K562 (cell line): ENCODE data around the gene APEX1. TPM values are rescaled to one million over a fixed set of nuclear protein-coding genes. Genes with fewer than 3 reads are reported as not detected.

Experiments used
- ATAC-seq: fragments of 200-7000 bp; cut with Tn5 transposase; 3 replicates; pipeline ENCODE4 v1.9.1; 2020; ENCODE audit warnings: moderate library complexity
- BruUV-seq: library from RNA; stranded (reverse); fragments of 400-500 nt; replicated peaks from 2 replicates; lab custom pipeline; 2021; lab: Mats Ljungman, UMichigan
- CTCF ChIA-PET: fragments of 300-600 bp; formaldehyde crosslinking; extraction: SDS; loops from one replicate; lab custom pipeline; 2021; ENCODE audit warnings: low intra/inter-chr PET ratio; lab: Yijun Ruan, JAX
- POLR2A ChIA-PET: fragments of 300-600, 350-650 bp; sonication (Branson Sonifier 250); formaldehyde crosslinking; extraction: SDS; loops from one replicate; lab custom pipeline; 2021; ENCODE audit warnings: antibody characterized with exemption, inconsistent platforms; lab: Yijun Ruan, JAX
- DNase-seq, 4 experiments: peaks; one replicate each; pipeline versions ENCODE4 v3.0.0 to v3.0.0-alpha.2; 2011 to 2018; ENCODE audit warnings: low spot score in 3 of 4, mixed read lengths in 3 of 4; ENCODE audit errors: extremely low read depth in 1 of 4
- FAIRE-seq: peaks from 2 replicates; lab custom pipeline; 2011; peaks lifted over from hg19 to GRCh38; lab: Jason Lieb, UNC
- H2AFZ ChIP-seq: 2 replicates; pipeline ENCODE4 v1.6.0; 2011; ENCODE audit warnings: low read depth, low read length, control low read depth, inconsistent platforms
- H3K27ac ChIP-seq: fragments of 200-600 bp; 3 replicates; pipeline ENCODE4 v1.8.0; 2011; ENCODE audit warnings: low read depth, mild to moderate bottlenecking, control low read depth, inconsistent platforms, low read length, moderate library complexity, mixed read lengths; ENCODE audit errors: extremely low read depth
- H3K27me3 ChIP-seq, 2 experiments: fragments of 300-600 bp in 1 of 2; 2 replicates in 1 of 2; 3 replicates in 1 of 2; pipeline versions ENCODE4 v1.6.0 to v1.8.0; 2011; ENCODE audit warnings: inconsistent platforms in 2 of 2, low read length in 2 of 2, mild to moderate bottlenecking in 1 of 2, mixed read lengths in 1 of 2, moderate library complexity in 1 of 2; ENCODE audit not compliant: control insufficient read depth in 2 of 2, insufficient read depth in 2 of 2
- H3K36me3 ChIP-seq: fragments of 300-600 bp; 3 replicates; pipeline ENCODE4 v1.8.0; 2011; ENCODE audit warnings: mild to moderate bottlenecking, low read length, inconsistent platforms; ENCODE audit not compliant: control insufficient read depth, insufficient read depth
- H3K4me1 ChIP-seq, 2 experiments: fragments of 200-600 bp in 1 of 2; replicated peaks in 1 of 2; 2 replicates in 1 of 2; 3 replicates in 1 of 2; pipeline versions ENCODE4 v1.5.1 to v1.8.0; 2011; ENCODE audit warnings: inconsistent platforms in 2 of 2, low read length in 2 of 2, mild to moderate bottlenecking in 1 of 2, mixed read lengths in 1 of 2, moderate library complexity in 1 of 2; ENCODE audit not compliant: control insufficient read depth in 2 of 2, insufficient read depth in 2 of 2
- H3K4me2 ChIP-seq: 2 replicates; pipeline ENCODE4 v1.6.1; 2011; ENCODE audit warnings: low read length, control low read depth, inconsistent platforms, mixed read lengths; ENCODE audit not compliant: insufficient read depth
- H3K4me3 ChIP-seq: fragments of 200-600 bp; sonication (generic), shearing (Covaris generic); 2 replicates; pipeline ENCODE4 v1.5.1; 2016; ENCODE audit warnings: control low read depth, inconsistent platforms
- H3K79me2 ChIP-seq: fragments of 200-600 bp; 3 replicates; pipeline ENCODE4 v1.8.0; 2011; ENCODE audit warnings: low read length, inconsistent platforms; ENCODE audit not compliant: control insufficient read depth, insufficient read depth
- H3K9ac ChIP-seq, 2 experiments: 2 replicates each; pipeline versions ENCODE4 v1.6.0 to v1.6.1; 2011; ENCODE audit warnings: low read depth in 2 of 2, low read length in 2 of 2, control low read depth in 1 of 2, inconsistent platforms in 1 of 2, mild to moderate bottlenecking in 1 of 2, mixed read lengths in 1 of 2; ENCODE audit not compliant: insufficient read depth in 1 of 2
- H3K9me1 ChIP-seq: one replicate; pipeline ENCODE4 v1.6.0; 2011; ENCODE audit warnings: inconsistent platforms, mild to moderate bottlenecking, low read length, moderate library complexity; ENCODE audit not compliant: control insufficient read depth, insufficient read depth
- H3K9me3 ChIP-seq: replicated peaks from 2 replicates; pipeline ENCODE4 v1.5.1; 2011; ENCODE audit warnings: low read depth, low read length, inconsistent platforms; ENCODE audit not compliant: control insufficient read depth, insufficient read depth
- H4K20me1 ChIP-seq: replicated peaks from 2 replicates; pipeline ENCODE4 v1.6.1; 2011; ENCODE audit warnings: low read length, inconsistent platforms, mixed read lengths; ENCODE audit not compliant: control insufficient read depth, insufficient read depth
- CBX5 ChIP-seq: IDR thresholded peaks from 2 replicates; pipeline ENCODE4 v1.6.1; 2014; ENCODE audit warnings: low read depth, borderline replicate concordance
- EGR1 ChIP-seq: fragments of 450-650 bp; conservative IDR thresholded peaks from 2 replicates; pipeline ENCODE4 v1.6.1; 2017; ENCODE audit warnings: mild to moderate bottlenecking
- GTF2A2 ChIP-seq: IDR thresholded peaks from 2 replicates; pipeline ENCODE4 v1.6.1; 2016; ENCODE audit warnings: mild to moderate bottlenecking, missing genetic modification characterization, missing compliant biosample characterization
- LCOR ChIP-seq: sonication (generic); formaldehyde crosslinking; IDR thresholded peaks from 2 replicates; pipeline ENCODE4 v1.8.0; 2022; ENCODE audit warnings: mild to moderate bottlenecking, missing genetic modification reagents
- PRMT5 ChIP-seq: sonication (generic); formaldehyde crosslinking; IDR thresholded peaks from 2 replicates; pipeline ENCODE4 v1.5.0; 2020; ENCODE audit warnings: missing genetic modification reagents
- PURB ChIP-seq: sonication (generic); formaldehyde crosslinking; IDR thresholded peaks from 2 replicates; pipeline ENCODE4 v1.9.0; 2021; ENCODE audit warnings: low read depth, mild to moderate bottlenecking, missing genetic modification reagents
- SIRT6 ChIP-seq: IDR thresholded peaks from one replicate; pipeline ENCODE4 v1.6.1; 2012; ENCODE audit warnings: low read depth, mild to moderate bottlenecking, control low read depth, inconsistent platforms, low read length, moderate library complexity
- THRAP3 ChIP-seq: fragments of 450-650 bp; IDR thresholded peaks from 2 replicates; pipeline ENCODE4 v1.6.1; 2016; ENCODE audit warnings: mild to moderate bottlenecking, inconsistent platforms, borderline replicate concordance
- ZNF121 ChIP-seq: sonication (generic); formaldehyde crosslinking; conservative IDR thresholded peaks from 2 replicates; pipeline ENCODE4 v1.8.0; 2022; ENCODE audit warnings: missing genetic modification reagents
- ZNF717 ChIP-seq: fragments of 250-450 bp; sonication (Bioruptor Pico); IDR thresholded peaks from 2 replicates; pipeline ENCODE4 v1.5.0; 2021
- whole genome bisulfite sequencing: fragments of 100-300 bp; shearing (Covaris generic); methylation state at CpG from one replicate; pipeline ENCODE4 v1.1.6; 2016; ENCODE audit warnings: low coverage, mixed read lengths; ENCODE audit not compliant: insufficient coverage; ENCODE audit errors: missing lambda C conversion rate; 5-methylcytosine and 5-hydroxymethylcytosine counted together
- in situ Hi-C: fragments of 300-500 bp; cut with MboI; formaldehyde crosslinking; loops from 4 replicates; pipeline ENCODE4 v1.15.0; 2018; ENCODE audit warnings: inconsistent platforms, mixed read lengths
- intact Hi-C: fragments of 100-400 bp; cut with micrococcal nuclease; formaldehyde crosslinking; loops from 2 replicates; pipeline ENCODE4 v1.14.2; 2022
- polyA plus RNA-seq, 8 experiments: library from polyadenylated mRNA; depleted of rRNA in 4 of 8; stranded (reverse) in 5 of 8; unstranded in 3 of 8; fragments of >200 nt; fragmentation: Nextera tagmentation in 2 of 8; fragmentation: Illumina TruSeq in 1 of 8; extraction: Ambion mirVana in 2 of 8; extraction: Trizol in 1 of 8; gene quantifications; 2 replicates each; pipeline versions ENCODE4 v1.2.1 to v1.2.3, GENCODE V29; 2011 to 2014; ENCODE audit warnings: inconsistent platforms in 1 of 8, missing spikeins in 1 of 8
- total RNA-seq, 7 experiments: library from RNA; depleted of rRNA in 6 of 7; stranded (reverse); fragments of >200 nt in 6 of 7; fragmentation: Illumina TruSeq in 2 of 7; extraction: Trizol in 2 of 7; gene quantifications; 2 replicates each; pipeline versions ENCODE4 v1.2.1 to v1.2.3, GENCODE V29; 2011 to 2021; ENCODE audit warnings: low replicate concordance in 1 of 7
- TF ChIP-seq, protein P1 (sequence below): sonication (generic); formaldehyde crosslinking; IDR thresholded peaks from 2 replicates; pipeline ENCODE4 v1.5.0; 2020; ENCODE audit warnings: missing genetic modification reagents

APEX1 gene
- total and polyA plus RNA-seq, 9 of the 15 experiments (the other 6 are each of a cell fraction or from before 2014, with no cell fraction given): 50.2 to 274 (median 158) TPM

DNA sequence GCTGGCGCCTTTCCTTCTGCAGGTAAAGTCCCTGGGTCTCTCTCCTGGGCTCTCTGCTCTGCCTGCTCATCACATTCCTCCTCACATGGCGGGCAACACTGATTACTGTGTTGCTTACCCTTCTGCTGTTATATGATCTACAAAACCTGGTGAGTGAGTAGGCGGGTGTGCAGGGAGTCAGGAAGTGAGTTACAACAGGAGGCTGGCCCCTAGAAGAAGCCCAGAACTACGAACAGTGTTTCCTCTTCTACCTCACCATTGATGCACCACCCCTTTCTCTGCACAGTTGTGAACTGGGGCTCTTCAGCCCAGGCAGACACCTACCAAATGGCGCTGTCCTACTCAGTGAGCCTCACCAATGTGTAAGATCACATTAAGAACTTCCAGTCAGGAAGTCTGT is 14.1 kb upstream of the APEX1 start:
- Histone ChIP-seq H3K9me1 (no peaks in the 10 kb centered on the region), H3K9ac (no peak overlapping the region), H4K20me1 (no peaks in the 10 kb centered on the region), H3K4me2 (no peak overlapping the region), H3K4me1 (peaks cover 0 to 6% of the 10 kb centered on the region in 2 experiments; a peak in 3 of 5 replicates), H3K4me3 (no peak overlapping the region), H3K79me2 (no peaks in the 10 kb centered on the region), H3K27ac (no peak overlapping the region), H2AFZ (no peak overlapping the region), H3K36me3 (peaks cover 5% of the 10 kb centered on the region; the same call in 1 of the 3 replicates), H3K9me3 (no peaks in the 10 kb centered on the region), H3K27me3 (no peaks in the 10 kb centered on the region)
- POLR2A ChIA-PET: interaction anchor here (1.3 to 2.1 kb wide), 3 partner anchors 10 to 18 kb away, joined by 3 to 10 read pairs (median 3); partner anchors contain the start of genes APEX1 and OSGEP
- FAIRE-seq: no peak
- CTCF ChIA-PET: no interaction called here
- TF ChIP-seq LCOR (no peak), EGR1 (0 out of 2 replicates have a peak, but pooled peaks have one; percentile 24)
- no peak; the same call in 2 of the 3 replicates for ATAC-seq
- intact Hi-C loops (no loop called here), in situ Hi-C loops (no loop called here)
- WGBS: 56% methylated on average over 3 of the region's 5 CpGs
- BruUV-seq: no TSS peak
- DNase-seq: no peak

DNA sequence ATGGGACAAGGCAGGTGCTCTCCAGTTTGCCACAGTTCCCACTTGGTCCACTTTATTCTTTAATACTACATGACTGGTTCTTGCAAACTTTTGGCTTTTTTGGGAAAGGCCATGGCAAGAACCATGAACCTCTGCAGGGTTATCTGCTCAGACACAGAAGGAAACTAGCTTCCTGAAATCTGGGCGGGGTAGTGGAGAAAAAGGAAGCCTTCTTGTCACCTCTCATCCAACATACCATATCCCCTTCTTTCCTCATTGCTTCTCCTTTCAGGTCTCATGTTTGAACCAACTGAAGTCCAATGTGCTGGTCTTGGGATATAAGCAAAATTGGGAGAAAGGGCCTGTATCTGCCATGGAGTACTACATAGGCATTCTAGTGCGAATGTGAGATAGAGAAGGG is 13.6 kb upstream of the APEX1 start:
- DNase-seq: no peak
- Histone ChIP-seq H3K27ac (no peak overlapping the region), H3K4me2 (no peak overlapping the region), H2AFZ (no peak overlapping the region), H3K36me3 (peaks cover 11% of the 10 kb centered on the region; the same call in 2 of the 3 replicates)
- no TSS peak for BruUV-seq
- POLR2A ChIA-PET: interaction anchor here (0.7 to 2.1 kb wide), 4 partner anchors 8 to 19 kb away, joined by 3 to 10 read pairs (median 4); partner anchors contain the start of genes APEX1 and OSGEP
- intact Hi-C loops: no loop called here
- no peak for TF ChIP-seq GTF2A2 (tag)
- TF ChIP-seq, protein P1, sequence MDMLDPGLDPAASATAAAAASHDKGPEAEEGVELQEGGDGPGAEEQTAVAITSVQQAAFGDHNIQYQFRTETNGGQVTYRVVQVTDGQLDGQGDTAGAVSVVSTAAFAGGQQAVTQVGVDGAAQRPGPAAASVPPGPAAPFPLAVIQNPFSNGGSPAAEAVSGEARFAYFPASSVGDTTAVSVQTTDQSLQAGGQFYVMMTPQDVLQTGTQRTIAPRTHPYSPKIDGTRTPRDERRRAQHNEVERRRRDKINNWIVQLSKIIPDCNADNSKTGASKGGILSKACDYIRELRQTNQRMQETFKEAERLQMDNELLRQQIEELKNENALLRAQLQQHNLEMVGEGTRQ: no peak
- TF ChIP-seq PURB: no peak
- TF ChIP-seq CBX5: no peak
- no peak for TF ChIP-seq SIRT6
- TF ChIP-seq PRMT5 (CRISPR knock-in tag): no peak
- TF ChIP-seq THRAP3: no peak
- TF ChIP-seq ZNF717 (CRISPR knock-in tag): no peak
- no peak for TF ChIP-seq ZNF121 (CRISPR knock-in tag)
- TF ChIP-seq, all 486 proteins: peak for 0
- Histone ChIP-seq H3K9me1 (no peaks in the 10 kb centered on the region), H4K20me1 (no peaks in the 10 kb centered on the region), H3K79me2 (no peaks in the 10 kb centered on the region), H3K9ac (no peak overlapping the region), H3K4me3 (no peak overlapping the region), H3K9me3 (no peaks in the 10 kb centered on the region), H3K27me3 (no peaks in the 10 kb centered on the region), H3K4me1 (peaks cover 0 to 6% of the 10 kb centered on the region in 2 experiments; a peak in 3 of 5 replicates)
- CTCF ChIA-PET: no interaction called here
- FAIRE-seq (no peak), ATAC-seq (no peak)
- in situ Hi-C loops: no loop called here
- 63% methylated on average over 2 of the region's 2 CpGs for WGBS
